HCT116 (cell line): ENCODE results near the gene ADCK1.

Source experiments
- ELF1 ChIP-seq: IDR thresholded peaks from 2 replicates; pipeline ENCODE4 v1.6.1; 2012; ENCODE audit warnings: low read depth, borderline replicate concordance
- EZH2 ChIP-seq: fragments of 200-600 bp; sonication (generic); IDR thresholded peaks from 2 replicates; pipeline ENCODE4 v1.6.1; 2017; ENCODE audit warnings: antibody characterized with exemption, mixed run types
- POLR2A ChIP-seq: IDR thresholded peaks from 2 replicates; pipeline ENCODE4 v1.7.0; 2011; ENCODE audit warnings: borderline replicate concordance; ENCODE audit not compliant: insufficient read depth, insufficient read length; ENCODE audit errors: extremely low read depth
- RAD21 ChIP-seq: IDR thresholded peaks from 2 replicates; pipeline ENCODE4 v1.6.1; 2012; ENCODE audit warnings: low read depth, mild to moderate bottlenecking
- YY1 ChIP-seq: IDR thresholded peaks from 2 replicates; pipeline ENCODE4 v1.6.1; 2011; ENCODE audit warnings: low read length, low read depth, moderate library complexity, mild to moderate bottlenecking; ENCODE audit not compliant: insufficient replicate concordance; ENCODE audit errors: extremely low read depth
- TF ChIP-seq, protein P1 (sequence below), 3 experiments: fragments of 200-600 bp in 1 of 3; sonication (generic) in 1 of 3; IDR thresholded peaks in 2 of 3; conservative IDR thresholded peaks in 1 of 3; 2 replicates each; pipeline ENCODE4 v1.5.1; 2012 to 2017; ENCODE audit warnings: low read depth in 2 of 3, low read length in 2 of 3, antibody characterized with exemption in 1 of 3, borderline replicate concordance in 1 of 3, control low read depth in 1 of 3, mild to moderate bottlenecking in 1 of 3, mixed read lengths in 1 of 3, mixed run types in 1 of 3, moderate library complexity in 1 of 3; ENCODE audit not compliant: insufficient read depth in 1 of 3

DNA sequence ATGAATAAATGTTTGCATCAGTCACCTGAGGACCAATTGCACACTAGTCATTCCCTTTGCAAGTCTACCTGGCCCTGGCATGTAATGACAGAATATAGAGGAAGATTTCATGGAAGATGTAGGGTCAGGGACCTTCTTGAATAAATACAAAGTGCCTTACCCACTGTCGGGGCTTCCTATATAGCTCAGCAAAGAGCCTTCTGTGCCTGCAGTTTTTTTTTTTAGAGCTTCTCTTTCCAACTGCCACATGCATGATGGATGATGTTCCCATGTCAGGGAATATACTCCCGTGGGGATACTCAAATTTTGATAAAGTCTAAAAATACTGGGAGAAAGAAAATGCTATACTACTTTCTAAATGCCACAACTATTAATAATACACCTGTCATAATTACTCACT lies 176.7 kb downstream of the ADCK1 start:
- TF ChIP-seq, protein P1, sequence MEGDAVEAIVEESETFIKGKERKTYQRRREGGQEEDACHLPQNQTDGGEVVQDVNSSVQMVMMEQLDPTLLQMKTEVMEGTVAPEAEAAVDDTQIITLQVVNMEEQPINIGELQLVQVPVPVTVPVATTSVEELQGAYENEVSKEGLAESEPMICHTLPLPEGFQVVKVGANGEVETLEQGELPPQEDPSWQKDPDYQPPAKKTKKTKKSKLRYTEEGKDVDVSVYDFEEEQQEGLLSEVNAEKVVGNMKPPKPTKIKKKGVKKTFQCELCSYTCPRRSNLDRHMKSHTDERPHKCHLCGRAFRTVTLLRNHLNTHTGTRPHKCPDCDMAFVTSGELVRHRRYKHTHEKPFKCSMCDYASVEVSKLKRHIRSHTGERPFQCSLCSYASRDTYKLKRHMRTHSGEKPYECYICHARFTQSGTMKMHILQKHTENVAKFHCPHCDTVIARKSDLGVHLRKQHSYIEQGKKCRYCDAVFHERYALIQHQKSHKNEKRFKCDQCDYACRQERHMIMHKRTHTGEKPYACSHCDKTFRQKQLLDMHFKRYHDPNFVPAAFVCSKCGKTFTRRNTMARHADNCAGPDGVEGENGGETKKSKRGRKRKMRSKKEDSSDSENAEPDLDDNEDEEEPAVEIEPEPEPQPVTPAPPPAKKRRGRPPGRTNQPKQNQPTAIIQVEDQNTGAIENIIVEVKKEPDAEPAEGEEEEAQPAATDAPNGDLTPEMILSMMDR (IDR thresholded peaks at IDR 0.05 in 2 of 3, conservative IDR thresholded peaks at IDR 0.05 in 1 of 3; ENCODE audit: borderline replicate concordance in 1 of 3, insufficient read depth in 1 of 3, low read depth in 2 of 3, low read length in 2 of 3) = no peak
- TF ChIP-seq YY1 = no peak
- TF ChIP-seq RAD21 = no peak
- TF ChIP-seq ELF1 = no peak
- no peak for TF ChIP-seq POLR2A
- no peak for TF ChIP-seq EZH2
